GM23248 (cell line): Measurements from ENCODE around the gene ZBTB7C. TPM values are rescaled to one million over a fixed set of nuclear protein-coding genes. Genes with fewer than 3 reads are reported as not detected.

ENCODE experiments used
- DNase-seq: peaks from one replicate; pipeline ENCODE4 v3.0.0-alpha.2; 2015
- H2AFZ ChIP-seq: fragments of 200-600 bp; sonication (generic); 2 replicates; pipeline ENCODE4 v1.6.1; 2016; ENCODE audit warnings: antibody characterized with exemption
- H3F3A ChIP-seq: fragments of 200-600 bp; sonication (generic); 2 replicates; pipeline ENCODE4 v1.6.1; 2016; ENCODE audit warnings: mild to moderate bottlenecking, antibody characterized with exemption, mixed run types; ENCODE audit not compliant: insufficient read depth
- H3K27ac ChIP-seq: fragments of 200-600 bp; sonication (generic); 2 replicates; pipeline ENCODE4 v1.5.1; 2016; ENCODE audit warnings: mild to moderate bottlenecking
- H3K27me3 ChIP-seq: fragments of 200-600 bp; sonication (generic); replicated peaks from 2 replicates; pipeline ENCODE4 v1.6.1; 2016; ENCODE audit warnings: mild to moderate bottlenecking; ENCODE audit not compliant: insufficient read depth
- H3K36me3 ChIP-seq: fragments of 200-600 bp; sonication (generic); 2 replicates; pipeline ENCODE4 v1.6.1; 2016; ENCODE audit warnings: low read depth, mild to moderate bottlenecking
- H3K4me1 ChIP-seq: fragments of 200-600 bp; sonication (generic); 2 replicates; pipeline ENCODE4 v1.6.1; 2016; ENCODE audit warnings: mild to moderate bottlenecking; ENCODE audit not compliant: insufficient read depth
- H3K4me2 ChIP-seq: fragments of 200-600 bp; sonication (generic); one replicate; pipeline ENCODE4 v1.6.1; 2016; ENCODE audit warnings: mild to moderate bottlenecking; ENCODE audit not compliant: unreplicated experiment
- H3K4me3 ChIP-seq: fragments of 200-600 bp; sonication (generic); 2 replicates; pipeline ENCODE4 v1.5.1; 2016; ENCODE audit warnings: mild to moderate bottlenecking
- H3K79me2 ChIP-seq: fragments of 200-600 bp; sonication (generic); 2 replicates; pipeline ENCODE4 v1.6.1; 2016; ENCODE audit warnings: mild to moderate bottlenecking; ENCODE audit not compliant: insufficient read depth
- H3K9ac ChIP-seq: fragments of 200-600 bp; sonication (generic); 2 replicates; pipeline ENCODE4 v1.6.1; 2016; ENCODE audit warnings: mild to moderate bottlenecking
- H3K9me2 ChIP-seq: fragments of 200-600 bp; sonication (generic); 2 replicates; pipeline ENCODE4 v1.6.1; 2016; ENCODE audit warnings: mixed run types, mild to moderate bottlenecking, moderate library complexity; ENCODE audit not compliant: insufficient read depth
- H3K9me3 ChIP-seq: fragments of 200-600 bp; sonication (generic); one replicate; pipeline ENCODE4 v1.6.1; 2017; ENCODE audit warnings: low read depth
- H4K20me1 ChIP-seq: fragments of 200-600 bp; sonication (generic); 2 replicates; pipeline ENCODE4 v1.6.0; 2016; ENCODE audit not compliant: insufficient read depth
- EZH2 ChIP-seq: fragments of 200-600 bp; sonication (generic); IDR thresholded peaks from 2 replicates; pipeline ENCODE4 v1.6.1; 2018; ENCODE audit warnings: antibody characterized with exemption, mild to moderate bottlenecking; ENCODE audit not compliant: insufficient read depth, poor library complexity, severe bottlenecking
- EZH2phosphoT487 ChIP-seq: fragments of 200-600 bp; sonication (generic); IDR thresholded peaks from 2 replicates; pipeline ENCODE4 v1.6.1; 2018; ENCODE audit warnings: antibody characterized with exemption, moderate library complexity, mild to moderate bottlenecking, low read depth; ENCODE audit not compliant: insufficient read depth
- WGBS, 2 experiments: methylation state at CpG; one replicate each; pipeline ENCODE4 v1.1.6; 2015 to 2017; ENCODE audit warnings: low lambda C conversion rate in 2 of 2, low coverage in 1 of 2; ENCODE audit errors: missing lambda C conversion rate in 2 of 2; 5-methylcytosine and 5-hydroxymethylcytosine counted together
- in situ Hi-C: fragments of 300-500 bp; cut with MboI; formaldehyde crosslinking; loops from 2 replicates; pipeline ENCODE4 v1.15.0; 2020
- polyA plus RNA-seq: library from polyadenylated mRNA; unstranded; fragments of >200 nt; fragmentation: Nextera tagmentation; extraction: Ambion mirVana; gene quantifications from 2 replicates; pipeline ENCODE4 v1.2.1, GENCODE V29; 2016
- total RNA-seq: library from RNA; depleted of rRNA; stranded (reverse); fragments of >200 nt; shearing (Covaris generic); gene quantifications from 2 replicates; pipeline ENCODE4 v1.2.3, GENCODE V29; 2014

ZBTB7C gene
- total and polyA plus RNA-seq, 2 experiments from 2014 or later = not detected

DNA sequence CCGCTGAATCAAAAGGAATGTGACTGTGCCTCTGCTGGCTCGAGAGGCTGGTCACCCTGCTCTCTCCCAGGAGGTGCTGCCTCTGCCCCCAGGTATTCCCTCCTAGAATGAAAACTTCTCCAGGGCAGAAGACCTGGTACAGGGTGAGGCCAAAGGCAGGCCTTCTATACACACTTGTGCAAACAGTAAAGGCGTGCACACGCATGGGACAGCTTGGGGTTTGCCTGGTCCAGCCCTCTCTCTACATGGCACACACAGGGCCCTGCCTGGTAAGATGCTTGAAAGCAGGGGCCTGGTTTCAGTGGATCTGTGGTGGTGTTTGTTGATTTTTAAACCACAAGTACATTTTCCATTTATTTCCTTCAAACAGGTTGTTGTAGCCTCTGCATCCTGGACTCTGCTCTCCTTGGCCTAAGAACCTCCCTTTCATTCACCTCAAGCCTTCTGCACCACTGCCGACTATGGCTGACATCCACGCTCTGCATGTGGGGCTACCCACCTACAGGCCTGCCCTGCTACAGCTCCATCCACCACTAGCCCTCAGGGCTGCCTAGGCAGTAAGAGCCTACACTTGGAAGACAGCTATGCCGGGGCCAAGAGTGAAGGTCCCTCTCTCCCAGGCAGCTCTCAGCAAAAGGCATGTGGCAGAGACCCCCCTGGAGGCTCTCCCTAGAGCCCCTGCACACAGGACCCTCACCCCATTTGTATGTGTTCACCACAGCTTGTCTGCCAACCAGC lies 190.7 kb downstream of the ZBTB7C start:
- no peaks in the 10 kb centered on the region for H4K20me1 ChIP-seq
- no peak overlapping the region for H3K27ac ChIP-seq
- no peak overlapping the region for H3K4me2 ChIP-seq
- H3K27me3 ChIP-seq = peaks cover 14% of the 10 kb centered on the region
- H3K79me2 ChIP-seq = no peaks in the 10 kb centered on the region
- no peak overlapping the region for H3K9ac ChIP-seq
- no peaks in the 10 kb centered on the region for H3K4me1 ChIP-seq
- H3F3A ChIP-seq = no peaks in the 10 kb centered on the region
- no peak for TF ChIP-seq EZH2
- TF ChIP-seq EZH2phosphoT487 = no peak
- in situ Hi-C loops = no loop called here
- H3K4me3 ChIP-seq = no peak overlapping the region
- H2AFZ ChIP-seq = no peak overlapping the region
- H3K36me3 ChIP-seq = no peaks in the 10 kb centered on the region
- no peaks in the 10 kb centered on the region for H3K9me2 ChIP-seq
- 75 to 81% methylated on average over 7 of the region's 7 CpGs for WGBS, 2 experiments
- H3K9me3 ChIP-seq = no peaks in the 10 kb centered on the region
- DNase-seq = no peak

- Histone ChIP-seq H3K9me2 (no peaks in the 10 kb centered on the region), H3K4me1 (no peaks in the 10 kb centered on the region), H3K9ac (no peak overlapping the region), H3K4me3 (no peak overlapping the region), H3K9me3 (no peaks in the 10 kb centered on the region), H3K4me2 (no peak overlapping the region), H3K79me2 (no peaks in the 10 kb centered on the region), H3K36me3 (no peaks in the 10 kb centered on the region), H3K27ac (no peak overlapping the region), H3K27me3 (peaks cover 10% of the 10 kb centered on the region; the same call in 1 of the 2 replicates), H2AFZ (no peak overlapping the region), H3F3A (no peaks in the 10 kb centered on the region), H4K20me1 (no peaks in the 10 kb centered on the region)
- DNase-seq = no peak
- WGBS, 2 experiments = 80 to 81% methylated on average over 15 of the region's 15 CpGs
- TF ChIP-seq EZH2 (no peak), EZH2phosphoT487 (no peak)
- in situ Hi-C loops = no loop called here
Measured at GRCh38 chr18:48217258-48218250, 191.6 kb downstream of the ZBTB7C start.

GRCh38 chr18:48216639-48217257 lies 192.4 kb downstream of the ZBTB7C start:
- H3K4me3 ChIP-seq = no peak overlapping the region
- peaks cover 15% of the 10 kb centered on the region; the same call in 1 of the 2 replicates for H3K27me3 ChIP-seq
- WGBS, 2 experiments = 71 to 73% methylated on average over 9 of the region's 9 CpGs
- H3K36me3 ChIP-seq = no peaks in the 10 kb centered on the region
- H3K4me1 ChIP-seq = no peaks in the 10 kb centered on the region
- in situ Hi-C loops = no loop called here
- no peak overlapping the region for H2AFZ ChIP-seq
- H3K9me3 ChIP-seq = no peaks in the 10 kb centered on the region
- no peak overlapping the region for H3K4me2 ChIP-seq
- no peaks in the 10 kb centered on the region for H3F3A ChIP-seq
- H3K9ac ChIP-seq = no peak overlapping the region
- no peak overlapping the region for H3K27ac ChIP-seq
- DNase-seq = no peak
- H3K79me2 ChIP-seq = no peaks in the 10 kb centered on the region
- TF ChIP-seq EZH2 = no peak
- TF ChIP-seq EZH2phosphoT487 = no peak
- no peaks in the 10 kb centered on the region for H3K9me2 ChIP-seq
- H4K20me1 ChIP-seq = no peaks in the 10 kb centered on the region
